SK-N-SH (cell line): ENCODE measurements around the gene SOX8. TPM values are rescaled to one million over a fixed set of nuclear protein-coding genes. Genes with fewer than 3 reads are reported as not detected.

Source experiments
- CTCF ChIA-PET: fragments of 300-600, 350-600 bp; formaldehyde crosslinking; extraction: SDS; loops from one replicate; lab custom pipeline; 2021; lab: Yijun Ruan, JAX
- POLR2A ChIA-PET: fragments of 350-600 bp; sonication (Branson Sonifier 250); formaldehyde crosslinking; extraction: SDS; loops from one replicate; lab custom pipeline; 2020; ENCODE audit warnings: antibody characterized with exemption, inconsistent platforms; lab: Yijun Ruan, JAX
- DNase-seq: peaks from one replicate; pipeline ENCODE4 v3.0.0; 2012
- H2AFZ ChIP-seq: fragments of 200-600 bp; sonication (generic); 2 replicates; pipeline ENCODE4 v1.8.1; 2016; ENCODE audit warnings: antibody characterized with exemption, mild to moderate bottlenecking, low read depth
- H3F3A ChIP-seq: fragments of 200-600 bp; sonication (generic); replicated peaks from 2 replicates; pipeline ENCODE3; 2016; ENCODE audit warnings: antibody characterized with exemption, mild to moderate bottlenecking; ENCODE audit not compliant: insufficient read depth
- H3K27ac ChIP-seq, 2 experiments: fragments of 200-500 bp in 1 of 2; fragments of 200-600 bp in 1 of 2; sonication (Bioruptor generic) in 1 of 2; sonication (generic), shearing (Covaris generic) in 1 of 2; 2 replicates each; pipeline versions ENCODE4 v1.5.1 to v1.6.1; 2014 to 2016; ENCODE audit warnings: low read depth in 2 of 2, inconsistent platforms in 1 of 2, low read length in 1 of 2, mild to moderate bottlenecking in 1 of 2, mixed read lengths in 1 of 2
- H3K27me3 ChIP-seq: fragments of 200-600 bp; sonication (generic), shearing (Covaris generic); 2 replicates; pipeline ENCODE4 v1.6.1; 2016; ENCODE audit warnings: mixed run types; ENCODE audit not compliant: insufficient read depth
- H3K36me3 ChIP-seq, 2 experiments: fragments of 200-500 bp in 1 of 2; fragments of 200-600 bp in 1 of 2; sonication (Bioruptor generic) in 1 of 2; sonication (generic) in 1 of 2; replicated peaks in 1 of 2; 2 replicates each; pipeline versions ENCODE3 to v1.5.1; 2014 to 2016; ENCODE audit warnings: low read length in 1 of 2, mild to moderate bottlenecking in 1 of 2; ENCODE audit not compliant: insufficient read depth in 2 of 2, control insufficient read depth in 1 of 2
- H3K4me1 ChIP-seq, 2 experiments: fragments of 200-500 bp in 1 of 2; fragments of 200-600 bp in 1 of 2; sonication (Bioruptor generic) in 1 of 2; sonication (generic), shearing (Covaris generic) in 1 of 2; 2 replicates each; pipeline versions ENCODE4 v1.5.1 to v1.6.1; 2014 to 2016; ENCODE audit warnings: low read depth in 1 of 2, low read length in 1 of 2, mixed run types in 1 of 2; ENCODE audit not compliant: insufficient read depth in 2 of 2, control insufficient read depth in 1 of 2
- H3K4me2 ChIP-seq: fragments of 200-600 bp; sonication (generic), shearing (Covaris generic); 2 replicates; pipeline ENCODE4 v1.6.1; 2017; ENCODE audit warnings: mixed run types
- H3K4me3 ChIP-seq, 2 experiments: fragments of 200-500 bp in 1 of 2; fragments of 200-600 bp in 1 of 2; sonication (Bioruptor generic) in 1 of 2; sonication (generic), shearing (Covaris generic) in 1 of 2; 2 replicates each; pipeline versions ENCODE4 v1.5.1 to v1.8.1; 2014 to 2016; ENCODE audit warnings: low read depth in 2 of 2, inconsistent platforms in 1 of 2, low read length in 1 of 2, mild to moderate bottlenecking in 1 of 2, mixed read lengths in 1 of 2, moderate library complexity in 1 of 2
- H3K79me2 ChIP-seq: fragments of 200-600 bp; sonication (generic); 2 replicates; pipeline ENCODE4 v1.8.1; 2017; ENCODE audit warnings: mild to moderate bottlenecking; ENCODE audit not compliant: insufficient read depth
- H3K9ac ChIP-seq: fragments of 200-600 bp; sonication (generic); 2 replicates; pipeline ENCODE4 v1.6.1; 2017; ENCODE audit warnings: mixed run types
- H3K9me2 ChIP-seq: fragments of 200-600 bp; sonication (generic); 2 replicates; pipeline ENCODE4 v1.6.1; 2017; ENCODE audit warnings: mixed run types
- H3K9me3 ChIP-seq: fragments of 200-600 bp; sonication (generic); 2 replicates; pipeline ENCODE4 v1.6.1; 2017; ENCODE audit warnings: mixed run types, mild to moderate bottlenecking, moderate library complexity
- H4K20me1 ChIP-seq: fragments of 200-600 bp; sonication (generic); 2 replicates; pipeline ENCODE4 v1.6.1; 2017; ENCODE audit warnings: mild to moderate bottlenecking, mixed run types; ENCODE audit not compliant: insufficient read depth
- CHD2 ChIP-seq: fragments of 150-350 bp; IDR thresholded peaks from 2 replicates; pipeline ENCODE4 v1.6.1; 2018; ENCODE audit warnings: low read length; ENCODE audit not compliant: partially characterized antibody
- CTCF ChIP-seq: fragments of 200-600 bp; sonication (generic); IDR thresholded peaks from 2 replicates; pipeline ENCODE4 v1.6.1; 2017; ENCODE audit warnings: antibody characterized with exemption, mild to moderate bottlenecking, moderate library complexity
- ELF1 ChIP-seq: IDR thresholded peaks from 2 replicates; pipeline ENCODE4 v1.4.0; 2012
- FOSL2 ChIP-seq: IDR thresholded peaks from 2 replicates; pipeline ENCODE4 v1.4.0; 2012; ENCODE audit warnings: low read depth, mild to moderate bottlenecking, moderate library complexity, borderline replicate concordance
- FOXJ3 ChIP-seq: sonication (generic); formaldehyde crosslinking; IDR thresholded peaks from 2 replicates; pipeline ENCODE4 v1.5.1; 2020; ENCODE audit warnings: mild to moderate bottlenecking, missing genetic modification reagents
- FOXM1 ChIP-seq: IDR thresholded peaks from 2 replicates; pipeline ENCODE4 v1.4.0; 2012; ENCODE audit warnings: low read depth, mild to moderate bottlenecking
- GABPA ChIP-seq: IDR thresholded peaks from 2 replicates; pipeline ENCODE4 v1.4.0; 2012; ENCODE audit warnings: low read depth, mild to moderate bottlenecking
- JUND ChIP-seq: IDR thresholded peaks from 2 replicates; pipeline ENCODE4 v1.4.0; 2012
- MXI1 ChIP-seq: IDR thresholded peaks from 2 replicates; pipeline ENCODE4 v1.6.1; 2012; ENCODE audit warnings: mild to moderate bottlenecking, low read depth, low read length, improper control_type of control experiment
- PBX3 ChIP-seq: IDR thresholded peaks from 2 replicates; pipeline ENCODE4; 2012
- RAD21 ChIP-seq: IDR thresholded peaks from 2 replicates; pipeline ENCODE4 v1.6.1; 2012; ENCODE audit warnings: mild to moderate bottlenecking, low read length
- RCOR1 ChIP-seq: fragments of 150-350 bp; IDR thresholded peaks from 2 replicates; pipeline ENCODE4 v1.6.1; 2017; ENCODE audit warnings: antibody characterized with exemption, low read length
- REST ChIP-seq: IDR thresholded peaks from 2 replicates; pipeline ENCODE4 v1.6.1; 2012; ENCODE audit warnings: mild to moderate bottlenecking, low read depth, low read length, moderate library complexity
- RFX5 ChIP-seq: IDR thresholded peaks from 2 replicates; pipeline ENCODE4 v1.6.1; 2012; ENCODE audit warnings: mild to moderate bottlenecking, improper control_type of control experiment, low read length
- SIN3A ChIP-seq: IDR thresholded peaks from 2 replicates; pipeline ENCODE4 v1.6.1; 2012; ENCODE audit warnings: low read depth, mild to moderate bottlenecking, low read length, moderate library complexity, borderline replicate concordance
- SMC3 ChIP-seq: IDR thresholded peaks from 2 replicates; pipeline ENCODE4 v1.6.1; 2012; ENCODE audit warnings: low read depth, low read length, improper control_type of control experiment
- TAF1 ChIP-seq: IDR thresholded peaks from 2 replicates; pipeline ENCODE4 v1.6.1; 2012; ENCODE audit warnings: low read depth, mild to moderate bottlenecking, low read length, moderate library complexity, borderline replicate concordance
- TCF12 ChIP-seq: IDR thresholded peaks from 2 replicates; pipeline ENCODE4 v1.4.0; 2012
- TEAD4 ChIP-seq: IDR thresholded peaks from 2 replicates; pipeline ENCODE4 v1.4.0; 2012; ENCODE audit warnings: mild to moderate bottlenecking, borderline replicate concordance; ENCODE audit not compliant: insufficient read depth
- USF2 ChIP-seq: fragments of 150-350 bp; IDR thresholded peaks from 2 replicates; pipeline ENCODE4 v1.6.1; 2017; ENCODE audit warnings: antibody characterized with exemption, low read length, low read depth, borderline replicate concordance
- YY1 ChIP-seq: IDR thresholded peaks from 2 replicates; pipeline ENCODE4 v1.4.0; 2012; ENCODE audit warnings: low read depth, mild to moderate bottlenecking
- WGBS: methylation state at CpG from one replicate; pipeline ENCODE4 v1.1.6; 2017; ENCODE audit warnings: low lambda C conversion rate; 5-methylcytosine and 5-hydroxymethylcytosine counted together
- polyA plus RNA-seq, 3 experiments: library from polyadenylated mRNA; depleted of rRNA; stranded (reverse); fragments of >200 nt; gene quantifications; 2 replicates each; pipeline ENCODE4 v1.2.3, GENCODE V29; 2012

The SOX8 gene
- polyA plus RNA-seq, 1 of the 3 experiments (the other 2 are of a cell fraction): not detected

- no peak for TF ChIP-seq FOXM1
- no peak for TF ChIP-seq RAD21
- no peak for TF ChIP-seq SIN3A
- no peak for TF ChIP-seq MXI1
- no peak for TF ChIP-seq ELF1
Measured at GRCh38 chr16:965487-965886, 16.1 kb upstream of the SOX8 start (continued).

- ChIA-PET POLR2A (no interaction called here), CTCF (no interaction called here)
- H3K27me3 ChIP-seq: no peaks in the 10 kb centered on the region; the same call in 1 of the 2 replicates
- peaks cover 6 to 8% of the 10 kb centered on the region in 2 experiments; a peak in 2 of 4 replicates for H3K4me1 ChIP-seq
- WGBS: 96% methylated on average over 11 of the region's 18 CpGs
- no peak for DNase-seq
- H3K9me2 ChIP-seq: no peaks in the 10 kb centered on the region
- H3F3A ChIP-seq: no peaks in the 10 kb centered on the region
- TF ChIP-seq USF2 (no peak), TCF12 (no peak), GABPA (no peak), REST (no peak), TAF1 (no peak), SMC3 (no peak)
- H3K79me2 ChIP-seq: peaks cover 5% of the 10 kb centered on the region; the same call in 1 of the 2 replicates
- H3K4me3 ChIP-seq: no peak overlapping the region
- no peak overlapping the region for H3K27ac ChIP-seq
- no peak overlapping the region for H3K4me2 ChIP-seq
- H3K36me3 ChIP-seq: peaks cover 5 to 11% of the 10 kb centered on the region in 2 experiments
- no peaks in the 10 kb centered on the region for H4K20me1 ChIP-seq
- H3K9me3 ChIP-seq: no peaks in the 10 kb centered on the region
- no peak overlapping the region for H2AFZ ChIP-seq
- no peak overlapping the region for H3K9ac ChIP-seq
Measured at GRCh38 chr16:966035-966434, 15.5 kb upstream of the SOX8 start.

- Histone ChIP-seq H3K79me2 (peaks cover 5% of the 10 kb centered on the region; the same call in 1 of the 2 replicates), H3K36me3 (peaks cover 5 to 11% of the 10 kb centered on the region in 2 experiments), H3K9me2 (no peaks in the 10 kb centered on the region), H3K9me3 (no peaks in the 10 kb centered on the region), H3K4me1 (peaks cover 6 to 11% of the 10 kb centered on the region in 2 experiments; a peak in 2 of 4 replicates), H3K27ac (no peak overlapping the region), H3K4me2 (no peak overlapping the region), H4K20me1 (no peaks in the 10 kb centered on the region), H3K9ac (no peak overlapping the region), H2AFZ (no peak overlapping the region), H3K4me3 (no peak overlapping the region), H3K27me3 (peaks cover 4% of the 10 kb centered on the region; the same call in 1 of the 2 replicates), H3F3A (no peaks in the 10 kb centered on the region)
- DNase-seq: no peak
- 97% methylated on average over 10 of the region's 10 CpGs for WGBS
- ChIA-PET CTCF (no interaction called here), POLR2A (no interaction called here)
- TF ChIP-seq ELF1 (no peak), CTCF (no peak), YY1 (no peak), RFX5 (no peak), TEAD4 (no peak), TAF1 (no peak), FOXJ3 (no peak), TCF12 (no peak), PBX3 (no peak), RCOR1 (no peak), CHD2 (no peak), GABPA (no peak), FOSL2 (no peak), JUND (no peak)
Measured at GRCh38 chr16:966505-966904, 15.1 kb upstream of the SOX8 start.
